Measurements from ENCODE around the gene WDR81. TPM values are rescaled to one million over a fixed set of nuclear protein-coding genes. Genes with fewer than 3 reads are reported as not detected.

The WDR81 gene
- total and polyA plus RNA-seq, 12 donors, result 4.9 to 88.8 (median 41.1) TPM

DNA sequence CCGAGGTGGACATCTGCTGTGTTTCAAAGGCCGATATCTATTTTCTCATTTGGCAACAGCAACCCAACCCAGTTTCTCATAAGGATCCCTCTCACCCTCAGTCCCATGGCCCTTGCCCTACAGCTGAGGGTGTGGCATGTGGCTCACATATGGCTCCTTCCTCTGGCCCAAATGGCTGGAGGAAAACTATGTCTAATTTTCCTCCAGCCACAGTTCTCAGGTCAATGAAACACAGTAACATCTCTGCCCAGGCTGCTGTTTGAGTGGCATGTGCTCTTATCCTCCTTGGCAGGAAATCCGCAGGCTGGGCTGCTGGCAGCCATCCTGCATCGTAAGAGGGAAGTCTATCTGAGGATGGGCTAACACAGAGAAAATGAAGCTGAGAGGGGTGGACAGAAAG is 61.4 kb downstream of the WDR81 start:
- H3K27me3 ChIP-seq, result no peaks in the 10 kb centered on the region
- WGBS, 4 donors, result 68 to 79% (median 73%) methylated on average over 4 of the region's 4 CpGs
- H3K9me3 ChIP-seq (replicated peaks in 1 of 3), result no peaks in the 10 kb centered on the region
- peak overlapping the region in 4 of 5 donors; percentile 60 to 92 (median 88) for H3K27ac ChIP-seq
- peaks cover 0 to 3% of the 10 kb centered on the region in 2 donors for H3K36me3 ChIP-seq (replicated peaks in 1 of 2)
- peaks cover 25 to 55% of the 10 kb centered on the region in 2 donors for H3K4me1 ChIP-seq (replicated peaks in 1 of 2)
- H3K4me3 ChIP-seq, result no peak overlapping the region
- DNase-seq, result peak in 2 of 7 donors; percentile 41 to 53
- intact Hi-C loops (cut with DNase I), result no loop called here
- no peak for TF ChIP-seq POLR2A (IDR thresholded peaks at IDR 0.05)
- TF ChIP-seq, protein P1, sequence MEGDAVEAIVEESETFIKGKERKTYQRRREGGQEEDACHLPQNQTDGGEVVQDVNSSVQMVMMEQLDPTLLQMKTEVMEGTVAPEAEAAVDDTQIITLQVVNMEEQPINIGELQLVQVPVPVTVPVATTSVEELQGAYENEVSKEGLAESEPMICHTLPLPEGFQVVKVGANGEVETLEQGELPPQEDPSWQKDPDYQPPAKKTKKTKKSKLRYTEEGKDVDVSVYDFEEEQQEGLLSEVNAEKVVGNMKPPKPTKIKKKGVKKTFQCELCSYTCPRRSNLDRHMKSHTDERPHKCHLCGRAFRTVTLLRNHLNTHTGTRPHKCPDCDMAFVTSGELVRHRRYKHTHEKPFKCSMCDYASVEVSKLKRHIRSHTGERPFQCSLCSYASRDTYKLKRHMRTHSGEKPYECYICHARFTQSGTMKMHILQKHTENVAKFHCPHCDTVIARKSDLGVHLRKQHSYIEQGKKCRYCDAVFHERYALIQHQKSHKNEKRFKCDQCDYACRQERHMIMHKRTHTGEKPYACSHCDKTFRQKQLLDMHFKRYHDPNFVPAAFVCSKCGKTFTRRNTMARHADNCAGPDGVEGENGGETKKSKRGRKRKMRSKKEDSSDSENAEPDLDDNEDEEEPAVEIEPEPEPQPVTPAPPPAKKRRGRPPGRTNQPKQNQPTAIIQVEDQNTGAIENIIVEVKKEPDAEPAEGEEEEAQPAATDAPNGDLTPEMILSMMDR (IDR thresholded peaks at IDR 0.05), result no peak

DNA sequence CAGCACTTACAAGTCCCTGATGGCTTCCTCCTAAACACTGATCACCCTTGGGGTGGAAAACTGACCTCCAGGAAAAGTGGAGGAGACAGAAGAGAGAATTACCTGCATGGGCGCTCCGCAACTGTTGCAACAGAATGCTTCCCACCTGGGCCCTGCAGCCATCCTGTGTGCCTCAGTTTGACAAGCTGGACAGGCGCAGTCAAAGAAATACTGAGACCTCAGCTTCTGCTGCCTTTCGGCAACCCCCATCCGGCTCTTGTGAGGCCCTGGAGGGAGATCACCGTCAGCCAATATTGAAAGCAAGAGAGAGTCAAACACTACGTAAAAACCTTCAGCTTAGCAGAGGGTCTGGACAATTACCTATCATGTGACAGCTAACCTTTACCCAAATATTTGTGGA is 62.2 kb downstream of the WDR81 start:
- 69 to 87% (median 78%) methylated on average over 6 to 7 of the region's 7 CpGs for WGBS, 4 donors
- peak in 1 of 7 donors; percentile 20 for DNase-seq
- Histone ChIP-seq H3K9me3 (replicated peaks in 1 of 3) (no peaks in the 10 kb centered on the region), H3K36me3 (replicated peaks in 1 of 2) (no peaks in the 10 kb centered on the region), H3K4me3 (no peak overlapping the region), H3K27me3 (no peaks in the 10 kb centered on the region), H3K4me1 (replicated peaks in 1 of 2) (peaks cover 25 to 55% of the 10 kb centered on the region in 2 donors), H3K27ac (peak overlapping the region in 4 of 5 donors; percentile 60 to 92 (median 88))
- no peak for TF ChIP-seq POLR2A (IDR thresholded peaks at IDR 0.05)
- TF ChIP-seq, protein P1 (IDR thresholded peaks at IDR 0.05), result no peak
- intact Hi-C loops (cut with DNase I), result no loop called here

DNA sequence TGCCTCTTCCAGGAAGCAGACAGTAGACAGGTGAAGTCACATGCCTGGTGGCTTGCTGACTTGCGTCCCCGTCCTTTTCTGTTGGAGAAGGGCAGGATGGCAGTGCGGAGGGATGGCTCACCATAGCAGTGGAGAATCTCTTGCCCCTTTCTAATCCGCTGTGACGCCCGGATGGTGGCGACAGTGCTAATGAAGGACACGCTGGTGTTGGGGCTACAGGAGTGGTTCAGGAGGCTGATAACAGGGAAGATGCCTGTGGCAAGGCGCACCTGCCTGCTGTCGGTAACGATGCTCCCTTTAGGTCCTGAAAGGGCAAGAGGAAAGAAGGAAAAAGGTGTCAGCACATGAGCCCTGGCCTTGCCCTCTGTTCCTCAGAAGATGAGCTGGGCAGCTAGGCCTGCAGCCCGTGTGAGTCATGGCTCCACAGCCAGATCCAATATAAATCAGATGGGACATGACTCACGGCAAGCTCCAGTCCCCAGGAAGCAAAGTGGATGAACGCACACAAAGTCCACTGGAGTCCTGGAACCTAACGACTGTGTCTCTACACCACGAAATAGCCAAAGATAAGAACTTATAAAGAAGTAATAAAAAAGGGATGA is 62.9 kb downstream of the WDR81 start:
- no peak overlapping the region for H3K4me3 ChIP-seq
- intact Hi-C loops (cut with DNase I), result no loop called here
- DNase-seq, result peak; percentile 85 to 97 (median 94)
- H3K27me3 ChIP-seq, result no peaks in the 10 kb centered on the region
- WGBS, 4 donors, result 38 to 52% (median 46%) methylated on average over 14 to 16 of the region's 16 CpGs
- H3K9me3 ChIP-seq (replicated peaks in 1 of 3), result no peaks in the 10 kb centered on the region
- peak; percentile 22 to 92 for TF ChIP-seq POLR2A (IDR thresholded peaks at IDR 0.05)
- TF ChIP-seq, protein P1 (IDR thresholded peaks at IDR 0.05), result no peak
- H3K27ac ChIP-seq, result peak overlapping the region; percentile 60 to 92 (median 86)
- H3K4me1 ChIP-seq (replicated peaks in 1 of 2), result peaks cover 25 to 55% of the 10 kb centered on the region in 2 donors
- no peaks in the 10 kb centered on the region for H3K36me3 ChIP-seq (replicated peaks in 1 of 2)

MicroRNAs within 50 kb of the gene (microRNA counts, 767-probe panel; counts per million panel counts)
- microRNA hsa-miR-22-3p, result 6,870 to 8,206 counts per million in 2 donors

Other genes starting within 250 kb of the WDR81 start
- 100 to 1,000 TPM in 1 of 9 donors, 10 to 100 TPM in 8; 11.6 to 103 (median 72.1) TPM for gene MYO1C, start 232.0 kb upstream of the WDR81 start, total RNA-seq
- 10 to 100 TPM; 35.6 to 71.4 (median 71.3) TPM for gene MYO1C, start 232.0 kb upstream of the WDR81 start, polyA plus RNA-seq
- gene INPP5K, start 208.1 kb upstream of the WDR81 start, total RNA-seq, result 10 to 100 TPM; 11.1 to 91.6 (median 37.7) TPM
- 10 to 100 TPM; 22.6 to 41.1 (median 34.0) TPM for gene INPP5K, start 208.1 kb upstream of the WDR81 start, polyA plus RNA-seq
- gene PITPNA, start 161.9 kb upstream of the WDR81 start, total RNA-seq, result 100 to 1,000 TPM in 1 of 9 donors, 10 to 100 TPM in 8; 20.0 to 107 (median 51.9) TPM
- gene PITPNA, start 161.9 kb upstream of the WDR81 start, polyA plus RNA-seq, result 100 to 1,000 TPM in 1 of 3 donors, 10 to 100 TPM in 2; 16.4 to 157 (median 17.8) TPM
- gene SLC43A2, start 95.9 kb upstream of the WDR81 start, total RNA-seq, result 10 to 100 TPM in 8 of 9 donors, 1 to 10 TPM in 1; 4.8 to 32.5 (median 18.4) TPM
- gene SLC43A2, start 95.9 kb upstream of the WDR81 start, polyA plus RNA-seq, result 10 to 100 TPM in 1 of 3 donors, 1 to 10 TPM in 2; 6.8 to 17.2 (median 7.5) TPM
- 10 to 100 TPM in 7 of 9 donors, 1 to 10 TPM in 2; 4.0 to 24.8 (median 18.1) TPM for gene SCARF1, start 79.0 kb upstream of the WDR81 start, total RNA-seq
- 10 to 100 TPM in 2 of 3 donors, under 1 TPM in 1; 0.81 to 19.1 (median 10.5) TPM for gene SCARF1, start 79.0 kb upstream of the WDR81 start, polyA plus RNA-seq
- 10 to 100 TPM; 13.8 to 78.3 (median 29.9) TPM for gene RILP, start 74.8 kb upstream of the WDR81 start, total RNA-seq
- gene RILP, start 74.8 kb upstream of the WDR81 start, polyA plus RNA-seq, result 10 to 100 TPM; 37.9 to 46.5 (median 40.4) TPM
- 100 to 1,000 TPM; 136 to 748 (median 227) TPM for gene PRPF8, start 39.8 kb upstream of the WDR81 start, total RNA-seq
- gene PRPF8, start 39.8 kb upstream of the WDR81 start, polyA plus RNA-seq, result 100 to 1,000 TPM; 107 to 439 (median 155) TPM
- 10 to 100 TPM in 5 of 9 donors, 1 to 10 TPM in 4; 6.8 to 48.7 (median 11.4) TPM for gene TLCD2, start 14.3 kb upstream of the WDR81 start, total RNA-seq
- gene TLCD2, start 14.3 kb upstream of the WDR81 start, polyA plus RNA-seq, result 10 to 100 TPM in 1 of 3 donors, 1 to 10 TPM in 2; 4.3 to 58.8 (median 7.2) TPM
- 1 to 10 TPM; 1.3 to 3.7 (median 2.2) TPM for gene SERPINF2, start 18.2 kb downstream of the WDR81 start, total RNA-seq
- gene SERPINF2, start 18.2 kb downstream of the WDR81 start, polyA plus RNA-seq, result 1 to 10 TPM in 2 of 3 donors, under 1 TPM in 1; 0.59 to 6.4 (median 5.2) TPM
- gene SERPINF1, start 37.4 kb downstream of the WDR81 start, total RNA-seq, result 100 to 1,000 TPM in 5 of 9 donors, 10 to 100 TPM in 4; 24.5 to 290 (median 106) TPM
- gene SERPINF1, start 37.4 kb downstream of the WDR81 start, polyA plus RNA-seq, result 100 to 1,000 TPM in 2 of 3 donors, 10 to 100 TPM in 1; 70.4 to 310 (median 121) TPM
- 10 to 100 TPM; 10.2 to 20.2 (median 16.2) TPM for gene SMYD4, start 105.2 kb downstream of the WDR81 start, total RNA-seq
- gene SMYD4, start 105.2 kb downstream of the WDR81 start, polyA plus RNA-seq, result 10 to 100 TPM in 1 of 3 donors, 1 to 10 TPM in 2; 5.1 to 17.9 (median 8.4) TPM
- gene RPA1, start 105.3 kb downstream of the WDR81 start, total RNA-seq, result 100 to 1,000 TPM in 1 of 9 donors, 10 to 100 TPM in 8; 19.3 to 109 (median 23.5) TPM
- 10 to 100 TPM; 12.9 to 32.8 (median 14.8) TPM for gene RPA1, start 105.3 kb downstream of the WDR81 start, polyA plus RNA-seq

Measured in adrenal gland (tissue), 12 donors.